Measurements from ENCODE around the gene POLR1A.

Gene POLR1A

DNA sequence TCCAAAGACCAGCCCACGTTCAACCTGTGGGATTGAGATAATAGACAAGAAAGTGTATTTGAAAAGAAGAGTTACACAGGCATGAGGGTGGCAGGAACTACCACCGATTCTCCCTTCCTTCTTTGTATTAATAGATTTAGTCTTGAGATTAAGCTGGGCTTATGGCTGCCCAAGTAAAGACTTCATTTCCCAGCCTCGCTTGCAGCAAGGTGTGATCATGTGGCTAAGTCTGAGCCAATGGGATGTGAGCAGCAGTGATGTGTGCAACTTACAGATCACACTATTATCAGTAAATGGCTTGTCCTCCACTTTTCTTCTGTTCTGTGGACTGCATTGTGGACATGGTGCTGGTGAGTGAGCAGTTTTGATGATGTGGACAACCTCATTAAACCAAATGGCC is 101.7 kb downstream of the POLR1A start:
- no peak for DNase-seq (ENCODE audit: low read depth)
- no peak overlapping the region for H3K4me3 ChIP-seq (ENCODE audit: control insufficient read depth, low read depth, low read length)
- TF ChIP-seq, protein P1, sequence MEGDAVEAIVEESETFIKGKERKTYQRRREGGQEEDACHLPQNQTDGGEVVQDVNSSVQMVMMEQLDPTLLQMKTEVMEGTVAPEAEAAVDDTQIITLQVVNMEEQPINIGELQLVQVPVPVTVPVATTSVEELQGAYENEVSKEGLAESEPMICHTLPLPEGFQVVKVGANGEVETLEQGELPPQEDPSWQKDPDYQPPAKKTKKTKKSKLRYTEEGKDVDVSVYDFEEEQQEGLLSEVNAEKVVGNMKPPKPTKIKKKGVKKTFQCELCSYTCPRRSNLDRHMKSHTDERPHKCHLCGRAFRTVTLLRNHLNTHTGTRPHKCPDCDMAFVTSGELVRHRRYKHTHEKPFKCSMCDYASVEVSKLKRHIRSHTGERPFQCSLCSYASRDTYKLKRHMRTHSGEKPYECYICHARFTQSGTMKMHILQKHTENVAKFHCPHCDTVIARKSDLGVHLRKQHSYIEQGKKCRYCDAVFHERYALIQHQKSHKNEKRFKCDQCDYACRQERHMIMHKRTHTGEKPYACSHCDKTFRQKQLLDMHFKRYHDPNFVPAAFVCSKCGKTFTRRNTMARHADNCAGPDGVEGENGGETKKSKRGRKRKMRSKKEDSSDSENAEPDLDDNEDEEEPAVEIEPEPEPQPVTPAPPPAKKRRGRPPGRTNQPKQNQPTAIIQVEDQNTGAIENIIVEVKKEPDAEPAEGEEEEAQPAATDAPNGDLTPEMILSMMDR (conservative IDR thresholded peaks at IDR 0.05; ENCODE audit: control insufficient read depth, insufficient read depth, low read depth, low read length): no peak

DNA sequence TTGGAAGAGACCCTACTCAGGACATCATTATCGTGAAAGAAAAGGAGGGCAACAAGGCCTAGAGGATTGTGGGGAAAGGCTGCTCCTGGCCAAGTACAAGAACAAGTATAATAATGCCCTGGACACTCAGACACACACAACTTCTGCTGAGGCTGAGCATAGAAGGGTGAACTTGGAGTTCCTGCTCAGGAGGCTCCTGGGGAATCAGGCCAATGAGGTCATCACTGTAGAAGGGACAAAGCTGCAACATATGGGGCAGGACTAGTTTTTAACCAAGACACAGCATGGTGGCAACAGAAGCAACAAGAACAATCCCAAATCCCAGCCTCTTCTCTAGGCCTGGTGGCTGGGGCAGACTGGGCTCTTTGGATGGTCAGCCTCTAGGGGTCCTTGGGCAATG is 102.6 kb downstream of the POLR1A start:
- TF ChIP-seq, protein P1 (conservative IDR thresholded peaks at IDR 0.05; ENCODE audit: control insufficient read depth, insufficient read depth, low read depth, low read length): no peak
- no peak overlapping the region for H3K4me3 ChIP-seq (ENCODE audit: control insufficient read depth, low read depth, low read length)
- DNase-seq (ENCODE audit: low read depth): no peak

DNA sequence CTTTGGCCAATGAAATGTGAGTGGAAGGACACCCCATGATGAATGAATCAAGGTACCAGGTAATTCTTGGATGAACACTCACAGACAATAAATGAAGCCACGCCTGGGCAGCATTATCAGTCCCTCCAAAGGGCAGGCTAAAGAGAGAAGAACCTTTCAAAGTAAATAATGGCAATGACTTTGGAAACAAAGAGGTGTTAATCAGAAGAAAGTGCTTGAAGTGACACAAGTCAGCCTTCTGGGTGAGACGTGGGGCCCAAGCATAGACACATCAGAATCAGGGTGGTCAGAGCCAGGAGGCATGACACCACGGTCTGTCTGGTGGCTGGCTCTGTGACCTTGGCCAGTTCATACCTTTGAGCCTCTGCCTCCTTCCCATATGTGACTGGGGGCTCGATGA is 103.3 kb downstream of the POLR1A start:
- DNase-seq (ENCODE audit: low read depth): no peak
- no peak overlapping the region for H3K4me3 ChIP-seq (ENCODE audit: control insufficient read depth, low read depth, low read length)
- TF ChIP-seq, protein P1 (conservative IDR thresholded peaks at IDR 0.05; ENCODE audit: control insufficient read depth, insufficient read depth, low read depth, low read length): no peak

DNA sequence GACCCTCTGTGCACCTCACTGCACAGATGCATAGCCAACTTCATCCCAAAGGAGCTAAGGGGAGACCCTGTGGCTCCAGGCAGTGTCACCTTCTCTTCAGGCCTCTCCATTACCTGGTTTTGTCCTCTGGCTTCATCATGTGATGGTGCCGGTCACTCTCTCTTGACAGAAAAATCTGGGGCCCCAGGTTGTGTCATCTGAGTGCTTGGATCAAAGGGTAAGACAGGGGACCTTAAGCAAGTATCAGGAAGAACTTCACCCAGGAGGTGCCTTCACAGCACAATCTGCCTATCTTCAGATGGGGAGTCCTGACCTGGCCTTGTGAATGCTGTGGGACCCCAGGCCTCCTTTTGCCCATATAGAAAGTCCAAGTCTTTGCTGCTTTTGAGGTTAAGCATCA is 104.4 kb downstream of the POLR1A start:
- TF ChIP-seq, protein P1 (conservative IDR thresholded peaks at IDR 0.05; ENCODE audit: control insufficient read depth, insufficient read depth, low read depth, low read length): no peak
- DNase-seq (ENCODE audit: low read depth): no peak
- H3K4me3 ChIP-seq (ENCODE audit: control insufficient read depth, low read depth, low read length): no peak overlapping the region

DNA sequence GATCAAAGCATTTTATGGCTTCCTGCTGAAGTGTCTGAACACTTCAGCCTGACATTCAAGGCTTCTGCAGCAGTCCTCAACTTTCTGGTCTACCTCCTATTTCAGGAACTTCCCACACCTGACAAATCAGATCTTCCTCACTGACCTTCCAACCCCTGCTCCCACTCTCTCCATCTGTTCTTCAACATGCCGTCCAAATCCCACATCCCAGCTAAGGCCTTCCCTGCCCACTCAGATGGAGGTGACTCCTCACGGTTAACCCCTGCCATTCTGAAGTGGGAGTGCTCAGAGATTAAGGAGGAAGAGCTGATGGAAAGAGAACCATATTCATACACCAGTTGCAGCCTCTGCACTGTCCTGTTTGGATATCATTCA is 104.8 kb downstream of the POLR1A start:
- no peak overlapping the region for H3K4me3 ChIP-seq (ENCODE audit: control insufficient read depth, low read depth, low read length)
- TF ChIP-seq, protein P1 (conservative IDR thresholded peaks at IDR 0.05; ENCODE audit: control insufficient read depth, insufficient read depth, low read depth, low read length): no peak
- DNase-seq (ENCODE audit: low read depth): no peak

DNA sequence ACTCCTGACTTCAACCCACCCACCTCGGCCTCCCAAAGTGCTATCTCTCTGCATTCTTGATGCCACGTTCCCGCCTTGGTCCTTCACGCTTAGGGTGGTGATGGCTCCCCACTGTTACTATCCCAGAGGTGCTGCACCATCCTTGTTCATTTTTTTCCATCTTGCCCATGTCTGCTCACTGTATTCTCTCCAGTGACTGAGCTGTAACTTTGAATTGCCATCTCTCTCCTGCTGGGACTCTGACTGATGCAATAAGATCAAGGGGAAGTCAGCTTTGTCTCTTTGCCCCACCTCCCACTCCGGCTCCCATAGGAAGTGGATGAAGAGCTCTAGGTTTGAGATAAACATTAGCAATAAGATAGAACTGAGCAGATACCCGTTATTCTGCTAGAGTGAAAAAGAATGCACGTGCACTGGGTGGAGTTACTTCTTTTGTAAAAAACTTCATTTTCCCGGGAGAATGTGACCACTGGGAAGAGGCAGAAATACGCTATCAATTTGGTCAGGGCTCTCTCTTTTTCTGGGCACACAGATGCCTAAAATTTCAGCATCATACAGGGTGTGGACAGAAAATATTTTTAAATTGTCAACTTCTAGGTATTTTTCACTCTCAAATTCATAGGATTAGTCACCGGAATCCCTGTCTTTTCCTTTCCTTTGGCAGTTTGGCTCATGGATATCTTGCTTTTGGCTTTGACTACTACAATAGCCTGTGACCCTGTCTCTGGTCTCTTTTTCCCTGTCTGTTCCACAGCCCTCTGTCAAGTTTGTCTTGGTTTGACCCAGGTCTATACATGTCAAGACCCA is 105.4 kb downstream of the POLR1A start:
- no peak for DNase-seq (ENCODE audit: low read depth)
- H3K4me3 ChIP-seq (ENCODE audit: control insufficient read depth, low read depth, low read length): no peak overlapping the region
- TF ChIP-seq, protein P1 (conservative IDR thresholded peaks at IDR 0.05; ENCODE audit: control insufficient read depth, insufficient read depth, low read depth, low read length): no peak

Measured in fibroblast of mammary gland (primary cell).